Activated CD4-positive, alpha-beta T cell treated with anti-CD3 and anti-CD28 coated beads, Interleukin-2, amount 10 ng/mL, durations not matched to agents 24 days and 14 days (primary cell): ENCODE data around the gene ADAMTS7. TPM values are rescaled to one million over a fixed set of nuclear protein-coding genes. Genes with fewer than 3 reads are reported as not detected.
A peak's percentile ranks its signal among the peaks of the same experiment; 100 is the strongest.
"Not testable (repeated sequence)": the region's sequence is repeated elsewhere in the genome, so short reads cannot be mapped to it uniquely, and the experiment has no call there.

Source experiments
- DNase-seq: peaks from one replicate; pipeline ENCODE4 v3.0.0; 2022
- H3K27ac Mint-ChIP-seq: one replicate; pipeline ENCODE4 v1.8.0; 2022; ENCODE audit warnings: mild to moderate bottlenecking, mixed read lengths
- H3K27me3 Mint-ChIP-seq: one replicate; pipeline ENCODE4 v1.8.0; 2022; ENCODE audit warnings: mixed read lengths
- H3K36me3 Mint-ChIP-seq: one replicate; pipeline ENCODE4 v1.8.0; 2022; ENCODE audit warnings: low read depth, mild to moderate bottlenecking, mixed read lengths
- H3K4me1 Mint-ChIP-seq: one replicate; pipeline ENCODE4 v1.8.0; 2021; ENCODE audit warnings: mixed read lengths
- H3K4me3 Mint-ChIP-seq: one replicate; pipeline ENCODE4 v1.8.0; 2022; ENCODE audit warnings: mild to moderate bottlenecking, moderate library complexity, mixed read lengths
- H3K9me3 Mint-ChIP-seq: one replicate; pipeline ENCODE4 v1.8.0; 2021; ENCODE audit warnings: mixed read lengths
- intact Hi-C: fragments of 100-400 bp; cut with micrococcal nuclease; formaldehyde crosslinking; loops from one replicate; pipeline ENCODE4 v1.15.1; 2023
- total RNA-seq: library from RNA; stranded (reverse); gene quantifications from 2 replicates; pipeline ENCODE4 v1.2.3, GENCODE V29; 2022

The ADAMTS7 gene
- total RNA-seq: 1.3 TPM in 2 replicates

GRCh38 chr15:78811124-78811824 is at the start of gene ADAMTS7:
Gene ADAMTS7 (minus strand): TSS chr15:78811464. CDS start chr15:78811220, 244 bp downstream.
- Mint-ChIP-seq H3K9me3 (peaks cover 12% of the 10 kb centered on the region), H3K4me1 (peaks cover 11% of the 10 kb centered on the region), H3K27ac (no peak within 1 kb of the TSS), H3K36me3 (peaks cover 4% of the 10 kb centered on the region), H3K4me3 (peak within 1 kb of the TSS; percentile 86), H3K27me3 (peaks cover 50% of the 10 kb centered on the region)
- intact Hi-C loops: no loop called here
- DNase-seq: peak; percentile 83

- Mint-ChIP-seq H3K36me3 (no peaks in the 10 kb centered on the region), H3K9me3 (no peaks in the 10 kb centered on the region), H3K27me3 (peaks cover 8% of the 10 kb centered on the region), H3K27ac (peak overlapping the region; percentile 81), H3K4me3 (peak overlapping the region; percentile 83), H3K4me1 (peaks cover 6% of the 10 kb centered on the region)
- intact Hi-C loops: loop anchor here (1.0 kb wide), 1 partner anchor 13 kb away; no protein-coding TSS in a partner anchor
- peak; percentile 92 for DNase-seq
These were observed 48.9 kb upstream of the ADAMTS7 start for GRCh38 chr15:78859971-78860719.

- intact Hi-C loops: no loop called here
- no peaks in the 10 kb centered on the region for H3K9me3 Mint-ChIP-seq
- DNase-seq: no peak
- H3K27ac Mint-ChIP-seq: no peak overlapping the region
- H3K4me3 Mint-ChIP-seq: no peak overlapping the region
- H3K4me1 Mint-ChIP-seq: peaks cover 6% of the 10 kb centered on the region
- no peaks in the 10 kb centered on the region for H3K36me3 Mint-ChIP-seq
- H3K27me3 Mint-ChIP-seq: peaks cover 2% of the 10 kb centered on the region
These were observed 44.5 kb upstream of the ADAMTS7 start for GRCh38 chr15:78855746-78856145.

- H3K27ac Mint-ChIP-seq: peak overlapping the region; percentile 25
- intact Hi-C loops: no loop called here
These were observed 43.6 kb upstream of the ADAMTS7 start for GRCh38 chr15:78854833-78855372.

GRCh38 chr15:78853500-78853899 is 42.2 kb upstream of the ADAMTS7 start:
- Mint-ChIP-seq H3K36me3 (no peaks in the 10 kb centered on the region), H3K27me3 (peaks cover 2% of the 10 kb centered on the region), H3K4me3 (no peak overlapping the region), H3K9me3 (no peaks in the 10 kb centered on the region), H3K27ac (no peak overlapping the region), H3K4me1 (peaks cover 2% of the 10 kb centered on the region)
- no peak for DNase-seq
- intact Hi-C loops: no loop called here

More at GRCh38 chr15:78854833-78855372, 43.6 kb upstream of the ADAMTS7 start:
- no peak for DNase-seq
- Mint-ChIP-seq H3K27me3 (peaks cover 2% of the 10 kb centered on the region), H3K4me3 (no peak overlapping the region), H3K36me3 (no peaks in the 10 kb centered on the region), H3K4me1 (peaks cover 3% of the 10 kb centered on the region), H3K9me3 (no peaks in the 10 kb centered on the region)

- no peak overlapping the region for H3K4me3 Mint-ChIP-seq
- no peaks in the 10 kb centered on the region for H3K9me3 Mint-ChIP-seq
- intact Hi-C loops: no loop called here
- H3K4me1 Mint-ChIP-seq: peaks cover 2% of the 10 kb centered on the region
- no peak for DNase-seq
- no peaks in the 10 kb centered on the region for H3K36me3 Mint-ChIP-seq
- H3K27ac Mint-ChIP-seq: no peak overlapping the region
- peaks cover 2% of the 10 kb centered on the region for H3K27me3 Mint-ChIP-seq
These were observed 39.9 kb upstream of the ADAMTS7 start for GRCh38 chr15:78850941-78851755.

- H3K27ac Mint-ChIP-seq: no peak overlapping the region
- H3K4me3 Mint-ChIP-seq: no peak overlapping the region
- DNase-seq: no peak
- no peaks in the 10 kb centered on the region for H3K9me3 Mint-ChIP-seq
- peaks cover 2% of the 10 kb centered on the region for H3K27me3 Mint-ChIP-seq
- intact Hi-C loops: no loop called here
- H3K36me3 Mint-ChIP-seq: no peaks in the 10 kb centered on the region
- H3K4me1 Mint-ChIP-seq: no peaks in the 10 kb centered on the region
These were observed 39.1 kb upstream of the ADAMTS7 start for GRCh38 chr15:78850352-78850751.

- DNase-seq, H3K4me3 Mint-ChIP-seq, H3K9me3 Mint-ChIP-seq, intact Hi-C loops, H3K4me1 Mint-ChIP-seq, H3K36me3 Mint-ChIP-seq, H3K27me3 Mint-ChIP-seq, H3K27ac Mint-ChIP-seq: not testable (repeated sequence)
These were observed 36.2 kb upstream of the ADAMTS7 start for GRCh38 chr15:78847387-78847906.

- H3K27me3 Mint-ChIP-seq: not testable (repeated sequence)
These were observed 35.6 kb upstream of the ADAMTS7 start for GRCh38 chr15:78846906-78847305.

GRCh38 chr15:78842519-78842918 is 31.3 kb upstream of the ADAMTS7 start:
- H3K9me3 Mint-ChIP-seq: no peaks in the 10 kb centered on the region
- peaks cover 3% of the 10 kb centered on the region for H3K27me3 Mint-ChIP-seq
- no peak overlapping the region for H3K4me3 Mint-ChIP-seq
- no peak overlapping the region for H3K27ac Mint-ChIP-seq
- H3K36me3 Mint-ChIP-seq: no peaks in the 10 kb centered on the region
- no peak for DNase-seq
- intact Hi-C loops: no loop called here
- H3K4me1 Mint-ChIP-seq: peaks cover 7% of the 10 kb centered on the region

More at GRCh38 chr15:78846906-78847305, 35.6 kb upstream of the ADAMTS7 start:
- intact Hi-C loops, DNase-seq, H3K27ac Mint-ChIP-seq, H3K4me1 Mint-ChIP-seq, H3K9me3 Mint-ChIP-seq, H3K4me3 Mint-ChIP-seq, H3K36me3 Mint-ChIP-seq: not testable (repeated sequence)

- Mint-ChIP-seq H3K27me3 (peaks cover 4% of the 10 kb centered on the region), H3K36me3 (no peaks in the 10 kb centered on the region), H3K27ac (no peak overlapping the region), H3K9me3 (no peaks in the 10 kb centered on the region), H3K4me3 (no peak overlapping the region), H3K4me1 (peaks cover 7% of the 10 kb centered on the region)
- no peak for DNase-seq
- intact Hi-C loops: no loop called here
These were observed 30.6 kb upstream of the ADAMTS7 start for GRCh38 chr15:78841891-78842290.

- H3K27ac Mint-ChIP-seq: peak overlapping the region; percentile 52
- H3K27me3 Mint-ChIP-seq: peaks cover 5% of the 10 kb centered on the region
- no peaks in the 10 kb centered on the region for H3K36me3 Mint-ChIP-seq
- intact Hi-C loops: no loop called here
- no peak overlapping the region for H3K4me3 Mint-ChIP-seq
- DNase-seq: no peak
- no peaks in the 10 kb centered on the region for H3K9me3 Mint-ChIP-seq
- peaks cover 7% of the 10 kb centered on the region for H3K4me1 Mint-ChIP-seq
These were observed 30.1 kb upstream of the ADAMTS7 start for GRCh38 chr15:78841376-78841706.

- Mint-ChIP-seq H3K36me3 (no peaks in the 10 kb centered on the region), H3K4me3 (no peak overlapping the region), H3K27me3 (peaks cover 10% of the 10 kb centered on the region), H3K4me1 (peaks cover 7% of the 10 kb centered on the region), H3K9me3 (no peaks in the 10 kb centered on the region), H3K27ac (peak overlapping the region; percentile 65)
- intact Hi-C loops: no loop called here
- no peak for DNase-seq
These were observed 29.6 kb upstream of the ADAMTS7 start for GRCh38 chr15:78840661-78841375.
